ENCODE measurements around the gene KLK11. TPM values are rescaled to one million over a fixed set of nuclear protein-coding genes. Genes with fewer than 3 reads are reported as not detected.

KLK11 gene
- total RNA-seq, 2 experiments from 2014 or later, result not detected

DNA sequence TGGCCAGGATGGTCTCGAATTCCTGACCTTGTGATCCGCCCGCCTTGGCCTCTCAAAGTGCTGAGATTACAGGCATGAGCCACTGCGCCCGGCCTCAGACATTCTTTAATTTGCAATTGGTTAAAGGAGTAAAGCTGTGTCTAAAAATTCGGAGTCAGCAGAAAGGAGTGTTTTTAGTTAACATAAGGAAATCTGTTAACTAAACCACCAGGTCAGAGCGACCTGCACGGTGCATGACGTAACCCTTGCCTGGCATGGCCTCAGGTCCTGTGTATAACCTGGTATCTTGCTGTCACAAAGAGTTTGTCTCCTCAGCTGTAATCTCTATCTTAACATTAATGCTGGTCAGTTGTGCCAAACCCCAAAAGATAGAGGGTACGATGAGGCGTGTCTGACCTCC lies 17.9 kb upstream of the KLK11 start:
- H3K4me3 Mint-ChIP-seq, result no peak overlapping the region
- CTCF ChIA-PET, result no interaction called here

DNA sequence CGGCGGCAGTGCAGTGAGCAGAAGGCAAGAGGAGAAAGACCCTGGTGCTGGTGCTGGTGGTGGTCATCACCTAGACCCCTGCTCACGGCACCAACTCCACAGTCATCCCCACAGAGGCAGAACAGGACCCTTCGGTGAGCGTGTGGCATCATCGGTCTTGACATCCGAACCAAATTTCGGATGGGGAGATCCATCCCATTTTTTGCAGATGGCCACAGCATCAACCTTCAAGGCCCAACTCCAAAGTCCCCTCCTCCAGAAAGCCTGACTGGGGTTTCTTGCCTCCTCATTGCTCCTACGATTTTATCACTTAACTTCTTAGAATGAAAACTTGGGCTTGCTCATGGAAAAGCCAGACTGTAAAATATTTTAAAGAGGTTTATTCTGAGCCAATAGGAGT lies 17.1 kb upstream of the KLK11 start:
- DNase-seq, result no peak
- CTCF ChIA-PET, result no interaction called here
- Mint-ChIP-seq H3K27me3 (peaks cover 16% of the 10 kb centered on the region), H3K4me3 (no peak overlapping the region), H3K4me1 (no peaks in the 10 kb centered on the region), H3K9me3 (ENCODE audit: low read depth) (no peaks in the 10 kb centered on the region), H3K27ac (no peak overlapping the region), H3K36me3 (no peaks in the 10 kb centered on the region)
- ATAC-seq, result no peak

More for the DNA sequence above, 17.9 kb upstream of the KLK11 start:
- no peak for ATAC-seq
- DNase-seq, result no peak
- peaks cover 18% of the 10 kb centered on the region for H3K27me3 Mint-ChIP-seq
- H3K36me3 Mint-ChIP-seq, result no peaks in the 10 kb centered on the region
- H3K9me3 Mint-ChIP-seq (ENCODE audit: low read depth), result no peaks in the 10 kb centered on the region
- H3K4me1 Mint-ChIP-seq, result no peaks in the 10 kb centered on the region
- H3K27ac Mint-ChIP-seq, result no peak overlapping the region

DNA sequence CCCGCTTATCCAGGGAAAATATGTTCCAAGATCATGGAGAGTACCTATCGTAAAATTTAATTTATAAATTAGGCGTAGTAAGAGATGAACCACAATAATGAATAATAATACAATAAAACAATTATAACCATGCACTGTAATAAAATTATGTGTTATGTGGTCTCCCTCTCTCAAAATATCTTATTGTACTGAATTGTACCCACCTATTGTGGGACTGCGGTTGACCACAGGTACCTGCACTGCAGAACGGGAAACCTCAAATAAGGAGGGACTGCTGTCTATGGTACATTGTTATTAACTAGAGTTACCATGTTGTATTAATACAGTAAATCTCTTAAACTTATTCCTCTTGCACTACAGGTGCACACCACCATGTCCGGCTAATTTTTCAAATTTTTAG lies 13.7 kb upstream of the KLK11 start:
- Mint-ChIP-seq H3K36me3 (no peaks in the 10 kb centered on the region), H3K27ac (no peak overlapping the region), H3K9me3 (ENCODE audit: low read depth) (no peaks in the 10 kb centered on the region), H3K4me3 (no peak overlapping the region), H3K27me3 (peaks cover 2% of the 10 kb centered on the region), H3K4me1 (no peaks in the 10 kb centered on the region)
- ATAC-seq (no peak), DNase-seq (no peak)
- CTCF ChIA-PET, result no interaction called here

DNA sequence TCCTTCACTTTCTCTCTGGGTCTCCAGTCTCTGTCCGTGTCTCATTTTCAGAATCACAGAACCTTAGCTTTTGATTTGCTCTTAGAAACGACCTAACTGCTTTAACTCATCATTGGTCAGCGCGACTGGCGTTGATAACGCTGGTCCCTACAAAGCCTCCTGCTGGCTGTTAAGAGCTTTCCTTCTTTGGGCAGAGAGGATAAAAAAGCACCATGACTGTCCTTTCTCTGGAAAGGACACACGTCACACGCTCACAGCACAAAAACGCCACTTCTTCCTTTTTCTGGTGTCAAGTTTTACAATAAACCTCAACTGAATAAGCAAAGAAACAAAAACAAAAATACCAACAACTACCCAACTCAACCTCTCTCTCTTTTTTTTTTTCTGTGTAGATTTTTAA lies 10.1 kb upstream of the KLK11 start:
- CTCF ChIA-PET, result interaction anchor here (0.7 kb wide), 1 partner anchor 191 kb away, joined by 3 read pairs; no protein-coding TSS in a partner anchor
- no peak for DNase-seq
- no peaks in the 10 kb centered on the region for H3K4me1 Mint-ChIP-seq
- H3K4me3 Mint-ChIP-seq, result no peak overlapping the region
- H3K9me3 Mint-ChIP-seq (ENCODE audit: low read depth), result no peaks in the 10 kb centered on the region
- H3K27ac Mint-ChIP-seq, result no peak overlapping the region
- peaks cover 2% of the 10 kb centered on the region for H3K27me3 Mint-ChIP-seq
- ATAC-seq, result no peak
- no peaks in the 10 kb centered on the region for H3K36me3 Mint-ChIP-seq

DNA sequence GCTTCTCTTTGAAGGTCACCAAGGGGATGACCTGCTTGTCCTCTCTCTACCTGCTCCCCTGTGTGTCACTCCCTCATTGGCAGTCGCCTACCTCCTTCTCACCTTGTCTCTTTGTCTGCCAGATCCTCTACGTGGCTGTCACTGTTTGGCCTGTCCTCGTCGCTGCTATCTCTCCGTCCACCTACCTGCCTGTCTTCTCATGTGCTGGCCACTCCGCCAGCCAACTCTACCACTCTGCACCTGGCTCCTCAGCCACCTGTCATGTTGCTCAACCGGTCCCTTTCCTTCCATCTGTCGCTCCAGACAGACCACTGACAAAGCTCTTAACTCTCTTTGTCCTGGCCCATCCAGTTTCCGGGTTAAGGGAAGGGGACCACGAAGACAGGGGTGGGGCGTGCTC lies 8.3 kb upstream of the KLK11 start, which contains the start of gene KLK12:
KLK12 (minus strand) TSS at position 299 of the 400 bp plus-strand sequence. CDS start 381 bp downstream, outside the sequence.
- Mint-ChIP-seq H3K9me3 (ENCODE audit: low read depth) (no peaks in the 10 kb centered on the region), H3K27me3 (peaks cover 2% of the 10 kb centered on the region), H3K27ac (no peak within 1 kb of the TSS), H3K4me3 (no peak within 1 kb of the TSS), H3K36me3 (no peaks in the 10 kb centered on the region), H3K4me1 (no peaks in the 10 kb centered on the region)
- CTCF ChIA-PET, result no interaction called here
- no peak for DNase-seq
- no peak for ATAC-seq

DNA sequence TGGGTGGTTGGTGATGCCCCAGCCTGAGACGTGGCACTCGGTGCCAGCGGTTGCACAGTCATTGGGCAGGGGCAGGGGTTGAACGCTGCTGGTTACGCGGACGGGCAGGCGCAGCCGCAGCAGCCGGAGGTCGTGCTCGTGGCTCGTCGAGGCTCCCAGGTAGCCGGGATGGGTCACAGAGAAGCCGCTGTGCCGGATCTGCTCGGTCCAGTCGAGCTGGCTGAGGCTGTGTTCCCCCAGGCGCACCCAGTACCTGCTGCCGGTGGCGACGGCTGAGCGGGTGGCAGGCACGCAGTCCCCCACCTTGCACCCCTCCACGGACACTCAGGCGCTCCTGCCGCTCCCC lies 5.4 kb upstream of the KLK11 start:
- H3K36me3 Mint-ChIP-seq, result no peaks in the 10 kb centered on the region
- H3K27ac Mint-ChIP-seq, result no peak overlapping the region
- H3K4me3 Mint-ChIP-seq, result no peak overlapping the region
- H3K9me3 Mint-ChIP-seq (ENCODE audit: low read depth), result no peaks in the 10 kb centered on the region
- ATAC-seq, result no peak
- no peak for DNase-seq
- H3K4me1 Mint-ChIP-seq, result no peaks in the 10 kb centered on the region
- H3K27me3 Mint-ChIP-seq, result peaks cover 3% of the 10 kb centered on the region
- CTCF ChIA-PET, result no interaction called here

GRCh38 chr19:51031220-51031879 lies 4.9 kb upstream of the KLK11 start:
- Mint-ChIP-seq H3K4me3 (no peak overlapping the region), H3K27me3 (peaks cover 6% of the 10 kb centered on the region), H3K9me3 (ENCODE audit: low read depth) (no peaks in the 10 kb centered on the region), H3K4me1 (no peaks in the 10 kb centered on the region), H3K27ac (no peak overlapping the region), H3K36me3 (no peaks in the 10 kb centered on the region)
- ATAC-seq (no peak), DNase-seq (no peak)
- CTCF ChIA-PET, result no interaction called here

GRCh38 chr19:51030631-51031030 lies 4.2 kb upstream of the KLK11 start:
- ATAC-seq, result no peak
- Mint-ChIP-seq H3K4me3 (no peak overlapping the region), H3K27ac (no peak overlapping the region), H3K27me3 (peaks cover 6% of the 10 kb centered on the region), H3K9me3 (ENCODE audit: low read depth) (no peaks in the 10 kb centered on the region), H3K4me1 (no peaks in the 10 kb centered on the region), H3K36me3 (no peaks in the 10 kb centered on the region)
- CTCF ChIA-PET, result no interaction called here
- DNase-seq, result no peak

DNA sequence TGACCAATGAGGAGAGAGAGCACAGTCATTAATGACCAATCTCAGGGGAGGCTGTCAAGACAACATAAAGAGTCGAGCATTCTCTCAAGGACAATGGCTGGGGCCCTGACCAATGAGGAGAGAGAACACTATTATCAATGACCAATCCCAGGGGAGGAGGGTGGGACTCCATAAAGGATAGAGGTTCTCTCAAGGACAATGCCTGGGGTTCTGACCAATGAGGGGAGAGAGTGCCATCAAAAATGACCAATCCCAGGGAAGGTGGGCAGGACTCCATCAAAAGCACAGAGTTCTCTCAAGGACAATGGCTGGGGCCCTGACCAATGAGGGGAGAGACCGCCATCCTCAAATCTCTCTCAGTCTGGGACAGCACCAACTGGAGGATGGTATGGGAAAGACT lies 3.3 kb upstream of the KLK11 start:
- Mint-ChIP-seq H3K4me1 (no peaks in the 10 kb centered on the region), H3K27ac (no peak overlapping the region), H3K9me3 (ENCODE audit: low read depth) (no peaks in the 10 kb centered on the region), H3K4me3 (no peak overlapping the region), H3K27me3 (peaks cover 3% of the 10 kb centered on the region), H3K36me3 (no peaks in the 10 kb centered on the region)
- ATAC-seq, result no peak
- DNase-seq, result no peak
- CTCF ChIA-PET, result no interaction called here

GRCh38 chr19:51027873-51028272 lies 1.5 kb upstream of the KLK11 start:
- peaks cover 4% of the 10 kb centered on the region for H3K27me3 Mint-ChIP-seq
- DNase-seq, result no peak
- H3K36me3 Mint-ChIP-seq, result no peaks in the 10 kb centered on the region
- H3K4me3 Mint-ChIP-seq, result no peak overlapping the region
- no peaks in the 10 kb centered on the region for H3K4me1 Mint-ChIP-seq
- no peak for ATAC-seq
- H3K9me3 Mint-ChIP-seq (ENCODE audit: low read depth), result no peaks in the 10 kb centered on the region
- no peak overlapping the region for H3K27ac Mint-ChIP-seq
- CTCF ChIA-PET, result interaction anchor here (1.4 kb wide), 1 partner anchor 11 kb away, joined by 3 read pairs; no protein-coding TSS in a partner anchor

DNA sequence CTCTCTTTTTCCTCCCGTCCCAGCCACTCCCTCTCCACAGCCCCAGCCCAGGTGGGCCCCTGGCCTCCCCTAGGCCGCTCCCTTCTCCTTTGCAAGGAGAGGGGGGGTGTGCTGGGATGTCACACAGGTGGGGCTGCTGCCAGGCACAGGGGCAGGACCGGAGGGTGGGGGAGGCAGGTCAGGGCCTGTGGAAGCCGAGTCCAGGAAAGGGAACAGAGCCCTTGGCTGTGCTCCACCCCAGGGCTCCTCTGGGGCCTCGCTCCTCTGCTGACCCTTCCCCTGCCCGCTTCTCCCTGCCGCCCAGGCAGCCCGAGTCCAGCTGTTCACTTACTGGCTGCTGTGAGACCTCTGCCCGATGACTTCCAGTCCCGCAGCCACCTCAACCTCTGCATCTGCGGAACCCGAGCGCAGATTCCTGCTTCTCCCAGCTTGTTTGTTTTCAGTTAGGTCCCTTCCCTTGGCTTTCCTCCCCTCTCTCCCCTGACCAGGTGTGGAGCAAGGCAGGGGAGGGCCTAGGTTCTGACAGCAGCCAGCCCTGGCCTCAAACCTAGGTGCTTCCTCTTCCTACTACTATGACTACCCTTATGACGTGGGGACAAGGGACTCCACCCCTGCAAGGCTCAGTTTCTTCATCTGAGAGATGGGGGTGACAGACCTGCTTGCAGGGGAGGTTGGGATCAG lies 850 bp upstream of the KLK11 start:
- H3K4me1 Mint-ChIP-seq, result no peaks in the 10 kb centered on the region
- DNase-seq (no peak), ATAC-seq (no peak)
- H3K27me3 Mint-ChIP-seq, result peaks cover 7% of the 10 kb centered on the region
- H3K36me3 Mint-ChIP-seq, result no peaks in the 10 kb centered on the region
- H3K27ac Mint-ChIP-seq, result no peak overlapping the region
- CTCF ChIA-PET, result interaction anchor here (1.4 kb wide), 1 partner anchor 11 kb away, joined by 3 read pairs; no protein-coding TSS in a partner anchor
- H3K9me3 Mint-ChIP-seq (ENCODE audit: low read depth), result no peaks in the 10 kb centered on the region
- H3K4me3 Mint-ChIP-seq, result no peak overlapping the region

- Mint-ChIP-seq H3K4me1 (no peaks in the 10 kb centered on the region), H3K4me3 (no peak overlapping the region), H3K36me3 (no peaks in the 10 kb centered on the region), H3K27me3 (peaks cover 7% of the 10 kb centered on the region), H3K9me3 (ENCODE audit: low read depth) (no peaks in the 10 kb centered on the region), H3K27ac (no peak overlapping the region)
- ATAC-seq (no peak), DNase-seq (no peak)
- CTCF ChIA-PET, result no interaction called here
These were observed 435 bp downstream of the KLK11 start for GRCh38 chr19:51025809-51026553.

- Mint-ChIP-seq H3K9me3 (ENCODE audit: low read depth) (no peaks in the 10 kb centered on the region), H3K27me3 (peaks cover 11% of the 10 kb centered on the region), H3K4me3 (no peak overlapping the region), H3K4me1 (no peaks in the 10 kb centered on the region), H3K36me3 (no peaks in the 10 kb centered on the region), H3K27ac (no peak overlapping the region)
- CTCF ChIA-PET, result no interaction called here
- no peak for ATAC-seq
- no peak for DNase-seq
These were observed 1.0 kb downstream of the KLK11 start for GRCh38 chr19:51025401-51025800.

- DNase-seq (no peak), ATAC-seq (no peak)
- CTCF ChIA-PET, result no interaction called here
- Mint-ChIP-seq H3K27me3 (peaks cover 16% of the 10 kb centered on the region), H3K4me1 (peaks cover 1% of the 10 kb centered on the region), H3K4me3 (no peak overlapping the region), H3K9me3 (ENCODE audit: low read depth) (no peaks in the 10 kb centered on the region), H3K27ac (no peak overlapping the region), H3K36me3 (no peaks in the 10 kb centered on the region)
These were observed 1.5 kb downstream of the KLK11 start for GRCh38 chr19:51024924-51025323.
